Gastrocnemius medialis (tissue), 4 donors: ENCODE results near the gene TBC1D5. TPM values are rescaled to one million over a fixed set of nuclear protein-coding genes. Genes with fewer than 3 reads are reported as not detected.

Source experiments
- ATAC-seq, 2 donors: fragments of 150-250 bp; one replicate each; pipeline ENCODE4 v1.9.1; 2016
- DNase-seq, 2 donors: peaks; one replicate each; pipeline ENCODE4 v3.0.0-alpha.2; 2019
- H3K27ac ChIP-seq, 4 donors: fragments of 200-600 bp; sonication (generic); 1 replicate in 1 of 4; 2 replicates in 3 of 4; pipeline ENCODE4 v1.5.1; 2016 to 2018; ENCODE audit warnings: mild to moderate bottlenecking in 2 of 4, moderate library complexity in 1 of 4
- H3K27me3 ChIP-seq, 3 donors: fragments of 200-600 bp; sonication (generic) in 2 of 3; 1 replicate in 1 of 3; 2 replicates in 2 of 3; pipeline versions ENCODE4 v1.5.1 to v1.6.0; 2016 to 2019; ENCODE audit warnings: mild to moderate bottlenecking in 1 of 3, moderate library complexity in 1 of 3
- H3K36me3 ChIP-seq, 2 donors: fragments of 200-600 bp; sonication (generic) in 1 of 2; one replicate each; pipeline ENCODE4 v1.5.1; 2017 to 2018
- H3K4me1 ChIP-seq, 2 donors: fragments of 200-600 bp; sonication (generic) in 1 of 2; one replicate each; pipeline ENCODE4 v1.5.1; 2016 to 2017; ENCODE audit warnings: mild to moderate bottlenecking in 2 of 2
- H3K4me3 ChIP-seq, 4 donors: fragments of 200-600 bp; sonication (generic) in 3 of 4; 1 replicate in 1 of 4; 2 replicates in 3 of 4; pipeline ENCODE4 v1.5.1; 2016 to 2019; ENCODE audit warnings: mild to moderate bottlenecking in 2 of 4
- H3K9me3 ChIP-seq, 3 donors: fragments of 200-600 bp; sonication (generic) in 2 of 3; 1 replicate in 1 of 3; 2 replicates in 2 of 3; pipeline ENCODE4 v1.5.1; 2016 to 2019
- CTCF ChIP-seq, 5 experiments: fragments of 450-650 bp in 3 of 5; fragments of 200-600 bp in 2 of 5; sonication (generic) in 2 of 5; IDR thresholded peaks in 4 of 5; conservative IDR thresholded peaks in 1 of 5; 1 replicate in 4 of 5; 2 replicates in 1 of 5; pipeline ENCODE4 v1.5.1; 2016 to 2019; ENCODE audit warnings: antibody characterized with exemption in 5 of 5, mild to moderate bottlenecking in 3 of 5, moderate library complexity in 3 of 5
- POLR2A ChIP-seq, 2 donors: fragments of 450-650 bp; IDR thresholded peaks; one replicate each; pipeline ENCODE4 v1.6.1; 2017; ENCODE audit warnings: antibody characterized with exemption in 2 of 2, mild to moderate bottlenecking in 2 of 2, moderate library complexity in 2 of 2
- in situ Hi-C, 4 donors: fragments of 200-750 bp; cut with MboI; loops; one replicate each; pipeline versions ENCODE4 v1.15.0 to v1.8.0; 2017; ENCODE audit warnings: low sequenced_read_pairs in 4 of 4
- intact Hi-C: fragments of 100-400 bp; cut with DNase I; formaldehyde crosslinking; loops from one replicate; pipeline ENCODE4 v1.15.1; 2023; ENCODE audit warnings: low total_unique reads
- total RNA-seq, 4 donors: library from RNA; depleted of rRNA; stranded (reverse); fragments of >200 nt; gene quantifications; one replicate each; pipeline versions ENCODE4 v1.1.0 to v1.2.3, GENCODE V29; 2016

TBC1D5 gene
- total RNA-seq, 4 donors from 2014 or later, result 20.3 to 34.4 (median 27.1) TPM

GRCh38 chr3:17724948-17725347 lies 17.5 kb downstream of the TBC1D5 start:
- H3K4me1 ChIP-seq, result peaks cover 0 to under 1% of the 10 kb centered on the region in 2 donors
- in situ Hi-C loops, result loop anchor here in 1 of 4 donors (25.0 kb wide), 1 partner anchor 1438 kb away; no protein-coding TSS in a partner anchor
- intact Hi-C loops, result no loop called here
- H3K27me3 ChIP-seq, result no peaks in the 10 kb centered on the region
- ATAC-seq, result no peak
- TF ChIP-seq CTCF (IDR thresholded peaks at IDR 0.05 in 4 of 5, conservative IDR thresholded peaks at IDR 0.05 in 1 of 5) (no peak), POLR2A (IDR thresholded peaks at IDR 0.05) (no peak)
- DNase-seq, result no peak
- no peak overlapping the region for H3K4me3 ChIP-seq
- no peaks in the 10 kb centered on the region for H3K36me3 ChIP-seq
- no peaks in the 10 kb centered on the region for H3K9me3 ChIP-seq
- no peak overlapping the region for H3K27ac ChIP-seq

- Histone ChIP-seq H3K27me3 (no peaks in the 10 kb centered on the region), H3K4me3 (no peak overlapping the region), H3K36me3 (no peaks in the 10 kb centered on the region), H3K4me1 (peaks cover 4 to 6% of the 10 kb centered on the region in 2 donors), H3K27ac (no peak overlapping the region), H3K9me3 (no peaks in the 10 kb centered on the region)
- in situ Hi-C loops (no loop called here), intact Hi-C loops (no loop called here)
- TF ChIP-seq CTCF (IDR thresholded peaks at IDR 0.05 in 4 of 5, conservative IDR thresholded peaks at IDR 0.05 in 1 of 5), result no peak
- no peak for TF ChIP-seq POLR2A (IDR thresholded peaks at IDR 0.05)
- ATAC-seq, result no peak
- DNase-seq, result no peak
Observed at GRCh38 chr3:17724122-17724521, 18.3 kb downstream of the TBC1D5 start.

DNA sequence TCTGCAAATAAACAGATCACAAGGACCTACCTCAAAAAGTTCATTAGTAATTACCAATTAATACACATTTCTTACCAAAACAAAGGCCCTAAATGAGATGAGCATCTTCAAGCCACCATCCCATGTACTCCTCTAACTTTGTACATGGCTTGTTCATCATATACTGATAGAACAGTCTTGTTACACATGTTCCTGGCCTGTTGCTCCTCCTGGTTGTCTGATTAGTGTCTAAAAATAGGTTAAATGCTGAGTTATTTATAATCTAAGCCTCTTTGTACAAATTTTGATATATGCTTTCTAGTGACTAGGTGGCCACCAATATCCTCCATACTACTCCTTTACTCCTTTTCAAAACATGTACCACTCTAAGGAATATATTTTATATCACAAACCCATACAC lies 25.0 kb downstream of the TBC1D5 start:
- peaks cover 11 to 19% of the 10 kb centered on the region in 2 donors for H3K4me1 ChIP-seq
- ATAC-seq, result no peak
- no peaks in the 10 kb centered on the region for H3K27me3 ChIP-seq
- DNase-seq, result no peak
- intact Hi-C loops (no loop called here), in situ Hi-C loops (no loop called here)
- H3K4me3 ChIP-seq, result no peak overlapping the region
- no peaks in the 10 kb centered on the region for H3K36me3 ChIP-seq
- H3K27ac ChIP-seq, result no peak overlapping the region
- TF ChIP-seq POLR2A (IDR thresholded peaks at IDR 0.05) (no peak), CTCF (IDR thresholded peaks at IDR 0.05 in 4 of 5, conservative IDR thresholded peaks at IDR 0.05 in 1 of 5) (no peak)
- peaks cover 0 to 5% (median 0%) of the 10 kb centered on the region in 3 donors for H3K9me3 ChIP-seq

GRCh38 chr3:17714473-17714872 lies 28.0 kb downstream of the TBC1D5 start:
- intact Hi-C loops (no loop called here), in situ Hi-C loops (no loop called here)
- no peak for DNase-seq
- Histone ChIP-seq H3K27ac (no peak overlapping the region), H3K4me3 (no peak overlapping the region), H3K27me3 (no peaks in the 10 kb centered on the region), H3K4me1 (peaks cover 7 to 15% of the 10 kb centered on the region in 2 donors), H3K36me3 (no peaks in the 10 kb centered on the region), H3K9me3 (peaks cover 0 to 5% (median 0%) of the 10 kb centered on the region in 3 donors)
- TF ChIP-seq POLR2A (IDR thresholded peaks at IDR 0.05), result no peak
- no peak for TF ChIP-seq CTCF (IDR thresholded peaks at IDR 0.05 in 4 of 5, conservative IDR thresholded peaks at IDR 0.05 in 1 of 5)
- ATAC-seq, result no peak

DNA sequence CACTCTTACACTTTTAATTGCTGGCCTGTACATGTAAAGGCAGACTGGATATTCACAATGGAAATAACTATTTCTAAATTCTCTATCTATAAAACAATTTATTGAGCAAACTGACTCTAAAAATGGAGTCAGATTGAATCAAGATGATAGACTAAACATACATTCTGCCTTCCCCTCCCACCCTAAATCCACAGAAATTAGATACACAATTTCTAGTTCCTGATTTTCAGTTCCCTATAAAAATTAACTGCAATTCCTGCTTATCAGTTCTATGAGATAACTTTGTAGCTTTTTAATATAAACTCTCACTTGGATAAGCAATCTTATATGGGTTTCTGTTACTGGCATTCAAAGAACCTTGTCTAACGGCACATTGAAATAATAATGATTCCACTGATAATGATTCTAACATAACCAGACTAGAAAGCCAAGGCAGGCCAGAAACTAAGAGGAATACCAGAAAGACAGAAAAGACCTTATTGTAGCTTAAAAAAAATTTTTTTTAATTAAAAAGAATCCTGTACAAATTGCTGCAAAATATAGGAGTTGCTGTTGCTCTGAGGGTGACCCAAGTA lies 33.1 kb downstream of the TBC1D5 start:
- no peaks in the 10 kb centered on the region for H3K36me3 ChIP-seq
- in situ Hi-C loops, result no loop called here
- intact Hi-C loops, result no loop called here
- H3K4me3 ChIP-seq, result no peak overlapping the region
- peaks cover 0 to 3% of the 10 kb centered on the region in 2 donors for H3K4me1 ChIP-seq
- no peaks in the 10 kb centered on the region for H3K27me3 ChIP-seq
- no peak overlapping the region for H3K27ac ChIP-seq
- no peak for TF ChIP-seq POLR2A (IDR thresholded peaks at IDR 0.05)
- no peak for TF ChIP-seq CTCF (IDR thresholded peaks at IDR 0.05 in 4 of 5, conservative IDR thresholded peaks at IDR 0.05 in 1 of 5)
- ATAC-seq (no peak), DNase-seq (no peak)
- H3K9me3 ChIP-seq, result peaks cover 0 to 4% (median 0%) of the 10 kb centered on the region in 3 donors
